IPS DF 19.7 (cell line): Measurements from ENCODE around the gene CSF1R.

ENCODE experiments used
- DNase-seq: peaks from one replicate; pipeline ENCODE4 v3.0.0-alpha.2; 2013; ENCODE audit warnings: low read depth, low spot score

Gene CSF1R

GRCh38 chr5:150085950-150086715, at the start of gene CSF1R:
TSS of gene CSF1R (minus strand) at chr5:150086554. CDS start at chr5:150086427, 127 bp downstream.
- no peak for DNase-seq

GRCh38 chr5:150135557-150136304, 49.4 kb upstream of the CSF1R start:
- DNase-seq: no peak

DNA sequence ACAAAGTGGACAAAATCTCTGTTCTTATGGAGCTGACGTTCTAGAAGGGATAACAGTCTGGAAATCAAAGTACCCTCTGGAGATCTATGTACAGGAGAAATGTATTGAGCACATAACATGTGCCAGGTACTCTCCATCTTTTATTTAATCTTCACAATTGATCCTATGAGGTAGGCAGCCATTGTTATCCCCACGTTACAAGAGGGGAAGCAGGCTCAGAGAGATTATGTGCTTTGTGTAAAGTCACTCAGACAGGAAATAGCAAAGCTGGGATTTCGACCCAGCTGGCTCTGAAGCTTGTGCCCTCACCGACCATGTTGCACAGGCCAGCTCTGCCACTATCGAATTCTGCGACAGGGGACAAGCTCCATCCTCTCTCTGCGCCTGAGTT, 47.8 kb upstream of the CSF1R start:
- no peak for DNase-seq

GRCh38 chr5:150133581-150134197, 47.3 kb upstream of the CSF1R start:
- DNase-seq: no peak

DNA sequence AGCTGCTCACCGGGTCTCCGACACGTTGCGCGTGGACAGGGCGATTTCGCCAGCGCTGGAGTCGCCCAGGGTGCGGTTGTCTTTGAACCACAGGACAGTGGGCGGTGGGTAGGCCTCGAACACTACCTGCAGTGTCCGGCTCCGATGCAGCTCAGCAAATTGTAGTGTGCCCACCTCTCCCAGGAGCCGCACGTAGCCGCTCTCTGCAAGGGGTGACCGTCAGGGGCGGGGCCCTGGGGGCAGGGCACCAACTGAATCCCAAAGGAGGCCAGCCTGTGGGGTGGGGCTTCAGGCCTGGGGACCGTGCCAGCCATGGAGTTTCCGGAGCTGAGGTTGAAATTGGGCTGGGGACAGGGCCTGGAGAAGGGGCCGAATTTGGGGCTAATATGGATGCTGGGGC, 46.4 kb upstream of the CSF1R start:
- no peak for DNase-seq

DNA sequence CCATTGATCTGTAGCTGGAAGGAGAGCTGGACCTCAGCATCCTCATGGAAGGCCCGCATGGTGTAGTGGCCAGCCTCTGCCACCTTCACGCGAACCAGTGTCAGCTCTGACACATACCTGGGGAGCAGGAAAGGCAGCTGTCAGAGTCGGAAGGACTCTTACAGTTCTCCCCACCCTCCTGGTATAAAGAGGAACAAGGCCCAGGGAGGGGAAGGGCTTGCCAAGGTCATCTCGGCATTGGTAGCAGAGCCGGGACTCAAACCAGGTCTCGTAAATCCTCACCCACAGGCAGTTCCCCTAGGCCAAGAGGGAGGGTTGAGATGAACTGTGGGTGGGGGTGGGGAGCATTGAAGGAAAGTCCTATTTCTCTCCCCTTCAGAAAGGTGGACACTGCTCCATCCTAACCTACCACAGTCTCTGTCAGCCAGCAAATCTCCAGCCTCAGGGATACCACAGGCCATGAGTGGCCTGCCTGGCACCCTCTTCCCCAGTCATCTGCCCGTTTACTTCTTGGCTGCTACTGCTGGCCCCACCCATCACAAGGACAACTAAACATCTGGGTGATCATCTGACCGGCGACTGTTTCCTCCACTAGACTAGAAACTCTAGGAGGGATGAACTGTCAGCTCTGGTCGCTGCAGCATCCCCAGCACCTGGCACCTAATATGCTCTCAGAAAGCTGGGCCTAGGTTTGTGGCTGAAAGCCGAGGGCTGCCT, 45.8 kb upstream of the CSF1R start:
- no peak for DNase-seq

GRCh38 chr5:150131461-150131860, 45.1 kb upstream of the CSF1R start:
- no peak for DNase-seq

DNA sequence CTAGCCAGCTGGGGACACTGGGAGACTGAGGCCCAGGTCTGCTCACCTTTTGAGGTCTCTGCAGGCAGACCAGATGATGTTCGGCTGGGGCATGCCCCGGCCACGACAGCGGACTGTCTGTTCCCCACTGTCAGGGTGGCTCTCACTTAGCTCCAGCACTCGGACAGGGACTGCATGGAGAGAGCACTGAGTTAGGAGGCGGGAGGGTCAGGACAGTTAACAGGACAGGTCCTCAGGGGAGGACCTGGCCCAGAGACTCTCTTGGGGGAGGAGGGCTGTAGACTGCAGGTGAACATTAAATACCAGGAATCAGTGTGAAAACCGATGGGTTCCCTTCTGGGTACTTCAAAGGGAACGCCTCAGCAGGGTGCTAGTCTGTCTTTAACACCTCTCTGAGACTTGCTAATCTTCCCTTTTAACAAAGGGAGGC, 44.2 kb upstream of the CSF1R start:
- DNase-seq: no peak

DNA sequence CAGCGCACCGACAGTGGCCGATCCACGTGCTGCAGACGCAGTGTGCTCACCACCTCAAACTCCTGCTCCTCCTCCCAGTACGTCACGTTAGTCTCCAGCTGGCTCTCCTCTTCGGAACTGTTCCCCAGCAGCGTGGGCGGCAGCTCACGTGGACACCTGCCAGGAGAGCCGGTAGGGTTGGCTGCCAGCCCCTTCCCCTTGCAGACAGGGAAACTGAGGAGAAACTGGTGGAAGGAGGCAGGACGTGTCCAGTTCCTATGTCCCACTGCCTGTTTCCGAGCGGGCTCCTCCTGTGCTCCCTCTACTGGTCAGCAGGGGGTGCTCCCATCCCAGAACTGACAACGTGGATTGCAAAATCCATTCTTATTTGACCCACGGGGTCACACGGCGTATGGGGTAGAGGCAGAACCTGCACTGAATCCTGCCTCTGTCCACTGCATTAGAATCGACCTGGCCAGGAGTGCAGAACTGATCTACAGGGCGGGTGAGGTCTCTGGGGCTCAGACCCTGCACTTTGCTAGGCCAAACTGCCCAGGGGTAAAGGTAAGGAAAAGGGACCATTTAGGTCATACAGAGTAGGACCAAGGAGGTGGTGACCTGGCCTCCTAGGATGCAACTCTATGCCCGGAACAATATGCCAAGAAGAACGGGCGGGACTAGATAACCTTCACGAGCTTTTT, 43.6 kb upstream of the CSF1R start:
- DNase-seq: no peak

DNA sequence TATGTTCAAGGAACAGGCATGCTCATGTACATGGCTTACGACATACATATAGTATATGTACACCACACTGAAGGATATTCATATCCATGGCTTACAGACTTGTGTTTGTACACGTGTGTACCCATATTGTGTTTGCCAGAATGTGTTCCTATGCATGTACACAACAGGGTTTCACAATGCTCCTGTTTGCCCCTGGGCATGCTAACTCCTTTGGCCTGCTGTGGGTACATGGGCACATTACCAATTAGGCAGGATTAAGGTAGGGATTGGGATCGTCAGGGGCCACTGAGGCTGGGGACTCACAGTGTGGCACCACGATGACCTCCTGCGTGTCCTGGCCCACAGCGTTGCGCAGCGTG, 43.1 kb upstream of the CSF1R start:
- no peak for DNase-seq

DNA sequence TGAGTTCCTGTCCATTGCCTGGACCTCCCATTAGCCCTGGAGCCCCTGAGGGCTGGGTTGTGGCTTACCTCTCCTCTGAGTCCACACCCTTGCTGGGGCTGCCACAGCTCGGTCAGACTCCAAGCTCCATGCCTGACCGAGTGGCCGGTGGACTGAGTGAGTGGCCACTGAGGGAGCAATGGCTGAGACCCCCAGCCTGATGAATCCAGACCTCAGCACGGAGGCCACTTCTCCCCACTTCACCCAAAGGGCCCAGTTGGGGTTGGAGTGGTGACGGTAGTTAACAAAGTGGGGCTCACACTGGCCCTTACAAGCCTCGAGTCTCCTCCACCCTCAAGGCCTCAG, 40.5 kb upstream of the CSF1R start:
- DNase-seq: no peak

GRCh38 chr5:150126199-150126920, 40.0 kb upstream of the CSF1R start:
- no peak for DNase-seq

DNA sequence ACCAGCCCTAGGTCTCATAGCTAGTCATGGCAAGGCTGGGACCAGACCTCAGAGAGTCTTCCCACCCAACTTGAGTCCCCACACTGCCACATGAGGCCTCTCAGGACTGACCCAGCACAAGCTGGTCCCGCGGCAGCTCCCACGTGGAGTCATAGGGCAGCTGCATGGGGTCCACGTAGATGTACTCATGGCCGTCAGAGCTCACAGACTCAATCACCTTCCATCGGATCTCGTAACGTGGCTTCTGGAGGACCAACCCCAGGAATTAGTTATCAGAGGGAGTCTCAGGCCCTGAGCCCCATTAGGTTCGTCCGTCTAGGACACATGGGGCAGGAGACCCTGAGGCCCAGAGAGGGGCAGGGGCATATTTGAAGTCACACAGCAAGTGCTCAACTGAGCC, 39.0 kb upstream of the CSF1R start:
- DNase-seq: no peak

- DNase-seq: no peak
These were observed 38.2 kb upstream of the CSF1R start for GRCh38 chr5:150124596-150124995.

DNA sequence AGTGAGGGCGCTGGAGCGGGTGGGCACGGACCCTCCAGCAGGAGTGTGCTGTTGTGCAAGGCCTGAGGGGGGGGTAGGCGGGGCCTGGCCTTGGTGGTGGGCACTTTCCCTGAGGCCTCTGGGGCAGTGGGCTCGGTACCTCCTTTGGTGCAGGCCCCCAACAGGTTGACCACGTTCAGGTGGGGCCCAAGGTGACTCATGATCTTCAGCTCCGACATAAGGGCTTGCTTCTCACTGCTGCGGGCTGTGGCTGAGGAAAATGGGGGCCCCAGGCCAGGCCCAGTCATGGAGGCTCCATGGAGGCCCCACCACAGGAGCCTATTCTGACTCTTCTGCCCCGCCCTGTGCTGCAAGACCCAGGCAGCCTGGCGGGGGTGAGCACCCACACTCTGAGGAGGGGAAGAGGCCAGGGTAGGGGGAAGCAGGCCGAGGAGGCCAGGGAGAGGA, 37.8 kb upstream of the CSF1R start:
- no peak for DNase-seq

DNA sequence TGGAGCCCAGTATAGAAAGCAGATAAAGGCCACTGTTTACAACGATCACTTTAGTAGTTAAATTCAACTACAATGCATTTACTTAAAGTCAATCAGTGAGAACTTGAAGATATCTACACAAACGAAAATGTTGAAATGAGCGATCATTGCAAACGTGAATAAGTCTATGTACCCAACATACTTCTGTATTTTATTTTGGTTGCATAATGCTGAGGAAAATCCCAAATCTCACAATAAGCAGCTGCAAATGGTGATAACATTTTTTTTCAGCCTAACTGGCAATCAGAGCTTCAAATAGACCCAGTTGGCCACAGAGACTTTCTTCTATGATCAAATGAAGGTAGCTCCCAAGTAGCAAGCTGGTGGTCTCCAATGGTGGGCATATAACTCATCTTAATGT, 37.2 kb upstream of the CSF1R start:
- DNase-seq: no peak

GRCh38 chr5:150122536-150123481, 36.5 kb upstream of the CSF1R start:
- DNase-seq: no peak

DNA sequence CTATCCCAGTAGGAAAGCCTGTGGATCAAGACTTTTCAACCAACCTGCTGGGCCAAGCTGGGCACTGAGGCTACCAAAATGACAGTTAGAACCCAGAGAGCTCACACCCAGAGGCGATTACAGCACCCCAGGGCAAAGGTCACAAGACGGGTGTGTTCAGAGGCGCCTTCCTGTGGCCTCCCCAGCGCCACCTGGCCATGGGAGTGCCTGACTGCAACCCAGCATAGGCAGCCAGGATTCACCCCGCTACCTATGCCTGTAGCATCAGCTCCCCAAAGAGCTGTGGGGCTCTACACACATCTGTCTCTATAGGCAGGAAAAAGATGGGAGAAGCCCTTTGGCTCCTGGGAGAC, 35.8 kb upstream of the CSF1R start:
- no peak for DNase-seq

- DNase-seq: no peak
These were observed 35.2 kb upstream of the CSF1R start for GRCh38 chr5:150121448-150122157.
